RWPE2 (cell line): ENCODE measurements around the gene FGF1.

Source experiments
- ATAC-seq: fragments of 200-7000 bp; cut with Tn5 transposase; 3 replicates; pipeline ENCODE4 v1.9.1; 2021; ENCODE audit warnings: low read depth
- DNase-seq: peaks from one replicate; pipeline ENCODE4 v3.0.0-alpha.2; 2020; ENCODE audit warnings: low spot score
- H3K27ac ChIP-seq: fragments of 450-650 bp; 2 replicates; pipeline ENCODE4 v1.5.1; 2017; ENCODE audit warnings: mild to moderate bottlenecking; ENCODE audit not compliant: poor library complexity, severe bottlenecking
- H3K27me3 ChIP-seq: fragments of 250-450 bp; sonication (Bioruptor Pico); 2 replicates; pipeline ENCODE4 v1.5.1; 2021; ENCODE audit warnings: mild to moderate bottlenecking, moderate library complexity; ENCODE audit not compliant: insufficient read depth, poor library complexity, severe bottlenecking
- H3K36me3 ChIP-seq: fragments of 250-450 bp; sonication (Bioruptor Pico); 2 replicates; pipeline ENCODE4 v1.5.1; 2020; ENCODE audit warnings: low read depth, mild to moderate bottlenecking, moderate library complexity
- H3K4me1 ChIP-seq: fragments of 250-450 bp; sonication (Bioruptor Pico); 2 replicates; pipeline ENCODE4 v1.5.1; 2021; ENCODE audit warnings: mild to moderate bottlenecking, moderate library complexity; ENCODE audit not compliant: insufficient read depth, poor library complexity, severe bottlenecking
- H3K4me3 ChIP-seq: fragments of 250-450 bp; sonication (Bioruptor Pico); 2 replicates; pipeline ENCODE4 v1.5.1; 2021; ENCODE audit warnings: mild to moderate bottlenecking, moderate library complexity; ENCODE audit not compliant: severe bottlenecking
- H3K9me3 ChIP-seq: fragments of 250-450 bp; sonication (Bioruptor Pico); 2 replicates; pipeline ENCODE4 v1.5.1; 2021; ENCODE audit warnings: mild to moderate bottlenecking, moderate library complexity; ENCODE audit not compliant: severe bottlenecking
- TF ChIP-seq, protein P1 (sequence below): fragments of 450-650 bp; IDR thresholded peaks from one replicate; pipeline ENCODE4 v1.5.1; 2017; ENCODE audit warnings: mild to moderate bottlenecking, moderate library complexity; ENCODE audit not compliant: poor library complexity, severe bottlenecking

FGF1 gene

DNA sequence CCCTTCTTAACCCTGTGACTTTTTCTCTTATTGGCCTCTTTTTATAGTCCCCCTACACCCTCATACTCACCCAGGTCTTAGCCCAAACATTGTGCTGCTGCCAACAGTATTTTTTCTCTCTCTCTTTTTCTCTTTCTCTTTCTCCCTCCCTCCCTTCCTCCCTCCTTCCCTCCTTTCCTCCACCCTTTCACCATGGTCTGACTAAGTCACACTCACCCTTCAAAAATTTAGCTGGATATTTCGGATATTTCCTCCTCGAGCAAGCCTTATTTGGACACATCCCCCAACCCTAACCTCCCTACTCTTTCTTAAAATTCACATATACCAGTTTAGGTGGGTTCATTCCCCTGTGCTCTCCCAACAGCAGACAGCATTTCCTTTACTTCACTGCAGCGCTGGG, 64.7 kb downstream of the FGF1 start:
- TF ChIP-seq, protein P1, sequence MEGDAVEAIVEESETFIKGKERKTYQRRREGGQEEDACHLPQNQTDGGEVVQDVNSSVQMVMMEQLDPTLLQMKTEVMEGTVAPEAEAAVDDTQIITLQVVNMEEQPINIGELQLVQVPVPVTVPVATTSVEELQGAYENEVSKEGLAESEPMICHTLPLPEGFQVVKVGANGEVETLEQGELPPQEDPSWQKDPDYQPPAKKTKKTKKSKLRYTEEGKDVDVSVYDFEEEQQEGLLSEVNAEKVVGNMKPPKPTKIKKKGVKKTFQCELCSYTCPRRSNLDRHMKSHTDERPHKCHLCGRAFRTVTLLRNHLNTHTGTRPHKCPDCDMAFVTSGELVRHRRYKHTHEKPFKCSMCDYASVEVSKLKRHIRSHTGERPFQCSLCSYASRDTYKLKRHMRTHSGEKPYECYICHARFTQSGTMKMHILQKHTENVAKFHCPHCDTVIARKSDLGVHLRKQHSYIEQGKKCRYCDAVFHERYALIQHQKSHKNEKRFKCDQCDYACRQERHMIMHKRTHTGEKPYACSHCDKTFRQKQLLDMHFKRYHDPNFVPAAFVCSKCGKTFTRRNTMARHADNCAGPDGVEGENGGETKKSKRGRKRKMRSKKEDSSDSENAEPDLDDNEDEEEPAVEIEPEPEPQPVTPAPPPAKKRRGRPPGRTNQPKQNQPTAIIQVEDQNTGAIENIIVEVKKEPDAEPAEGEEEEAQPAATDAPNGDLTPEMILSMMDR = no peak
- Histone ChIP-seq H3K4me1 (peaks cover 7% of the 10 kb centered on the region), H3K4me3 (no peak overlapping the region), H3K9me3 (no peaks in the 10 kb centered on the region), H3K27me3 (no peaks in the 10 kb centered on the region), H3K36me3 (no peaks in the 10 kb centered on the region), H3K27ac (no peak overlapping the region)
- DNase-seq (no peak), ATAC-seq (peak; percentile 72)

DNA sequence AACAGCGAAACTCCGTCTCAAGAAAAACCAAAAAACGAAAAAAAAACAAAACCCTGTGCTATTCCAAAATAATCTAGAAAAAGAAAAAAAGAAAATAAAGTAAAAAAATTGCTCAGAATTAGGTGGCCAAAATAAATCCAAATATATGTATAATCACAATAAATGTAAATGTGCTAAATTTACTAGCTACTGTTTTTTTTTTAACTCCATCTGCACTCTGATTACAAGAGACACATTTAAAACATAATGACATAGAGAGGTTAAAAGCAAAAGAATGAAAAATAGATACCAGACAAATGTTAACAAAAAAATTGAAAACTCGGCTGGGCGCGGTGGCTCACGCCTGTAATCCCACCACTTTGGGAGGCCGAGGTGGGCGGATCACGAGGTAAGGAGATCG, 66.1 kb downstream of the FGF1 start:
- Histone ChIP-seq H3K27ac (no peak overlapping the region), H3K4me1 (peaks cover 7% of the 10 kb centered on the region), H3K4me3 (no peak overlapping the region), H3K9me3 (no peaks in the 10 kb centered on the region), H3K27me3 (no peaks in the 10 kb centered on the region), H3K36me3 (no peaks in the 10 kb centered on the region)
- ATAC-seq (no peak), DNase-seq (no peak)
- TF ChIP-seq, protein P1 = no peak

DNA sequence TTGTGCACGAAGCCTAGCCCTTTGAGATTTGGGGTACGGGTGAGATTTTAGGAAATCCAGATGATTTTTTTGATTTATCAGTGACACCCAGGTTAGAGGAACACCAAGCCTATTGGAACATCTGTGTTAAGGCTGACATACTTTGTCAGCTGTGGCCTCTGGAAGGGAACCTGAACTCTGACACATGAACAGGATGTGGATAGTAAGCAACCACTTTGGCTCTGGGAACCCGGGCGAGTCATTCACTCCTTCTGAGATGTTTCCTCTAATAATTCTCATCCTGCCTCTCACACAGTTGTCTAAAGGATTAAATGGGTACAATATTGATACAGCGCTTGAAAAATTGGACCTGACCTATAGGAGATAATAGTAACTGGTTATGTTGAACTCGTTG, 67.8 kb downstream of the FGF1 start:
- H3K27ac ChIP-seq = peak overlapping the region; percentile 11
- no peaks in the 10 kb centered on the region for H3K27me3 ChIP-seq
- no peaks in the 10 kb centered on the region for H3K36me3 ChIP-seq
- H3K4me1 ChIP-seq = peaks cover 7% of the 10 kb centered on the region
- H3K4me3 ChIP-seq = no peak overlapping the region
- TF ChIP-seq, protein P1 = no peak
- H3K9me3 ChIP-seq = no peaks in the 10 kb centered on the region
- no peak for DNase-seq
- peak; percentile 65 for ATAC-seq

DNA sequence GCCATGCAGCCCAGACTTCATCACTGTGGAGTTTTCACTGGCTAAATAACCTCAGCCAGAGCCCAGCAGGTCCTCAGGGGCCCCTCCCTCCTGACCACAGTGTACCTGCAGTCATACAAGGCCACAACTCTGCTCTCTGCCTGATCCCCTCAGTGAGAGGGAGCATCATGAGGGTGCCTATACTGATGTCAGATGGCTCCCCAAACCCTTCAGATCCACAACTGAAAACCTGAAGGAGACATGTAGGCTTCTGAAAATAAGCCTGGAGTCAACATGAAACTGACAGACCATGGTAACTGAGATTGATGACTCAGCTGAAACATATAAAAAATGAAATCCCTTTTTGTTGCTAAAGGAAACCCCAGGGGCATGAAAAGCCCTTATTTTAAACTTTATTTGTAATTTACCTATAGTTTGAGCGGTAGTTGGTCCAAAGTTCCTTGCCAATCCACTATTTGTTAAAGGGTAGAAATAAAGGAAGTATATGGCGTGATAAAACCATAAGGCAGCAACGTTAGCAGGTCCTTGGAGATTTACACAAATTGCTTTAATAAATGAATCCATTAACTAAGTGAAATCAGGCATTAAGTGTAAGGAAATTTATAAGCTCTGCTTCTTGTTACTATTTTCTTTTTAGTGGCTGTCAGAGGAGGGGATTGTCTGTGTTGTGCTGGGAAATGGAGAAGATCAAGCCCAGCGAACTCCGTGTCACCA, 68.3 kb downstream of the FGF1 start:
- Histone ChIP-seq H3K4me3 (no peak overlapping the region), H3K27ac (peak overlapping the region; percentile 11), H3K4me1 (peaks cover 7% of the 10 kb centered on the region), H3K9me3 (no peaks in the 10 kb centered on the region), H3K36me3 (no peaks in the 10 kb centered on the region), H3K27me3 (no peaks in the 10 kb centered on the region)
- ATAC-seq (no peak), DNase-seq (no peak)
- TF ChIP-seq, protein P1 = no peak

DNA sequence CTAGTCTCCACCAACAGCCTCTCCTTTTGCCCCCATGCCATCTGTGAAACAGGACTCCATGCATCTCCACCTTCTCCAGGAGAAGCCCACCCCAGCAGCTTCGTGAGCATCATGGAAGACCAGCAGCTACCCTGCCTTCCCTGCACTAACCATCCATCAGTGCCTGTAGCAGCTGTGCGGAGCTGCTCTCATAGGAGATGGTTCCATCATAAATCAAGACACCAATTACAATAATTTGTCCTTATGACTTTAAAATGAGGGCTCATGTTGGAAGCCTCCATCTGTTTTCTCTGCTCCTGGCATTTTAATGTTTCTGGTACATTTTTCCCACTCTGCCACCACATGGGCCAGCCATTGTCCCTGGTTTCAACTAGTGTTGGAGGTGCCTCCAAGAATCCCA, 69.9 kb downstream of the FGF1 start:
- DNase-seq (no peak), ATAC-seq (no peak)
- no peaks in the 10 kb centered on the region for H3K36me3 ChIP-seq
- TF ChIP-seq, protein P1 = no peak
- no peaks in the 10 kb centered on the region for H3K27me3 ChIP-seq
- peaks cover 4% of the 10 kb centered on the region for H3K4me1 ChIP-seq
- no peaks in the 10 kb centered on the region for H3K9me3 ChIP-seq
- H3K4me3 ChIP-seq = no peak overlapping the region
- no peak overlapping the region for H3K27ac ChIP-seq
